ENCODE measurements around the gene YPEL5.
"Not testable (repeated sequence)": the region's sequence is repeated elsewhere in the genome, so short reads cannot be mapped to it uniquely, and the experiment has no call there.

Gene YPEL5

GRCh38 chr2:30139131-30139870 lies 7.5 kb upstream of the YPEL5 start:
- DNase-seq: no peak

GRCh38 chr2:30141136-30141535 lies 5.7 kb upstream of the YPEL5 start:
- peak; percentile 11 for DNase-seq

GRCh38 chr2:30144260-30144659 lies 2.5 kb upstream of the YPEL5 start:
- no peak for DNase-seq

- not testable (repeated sequence) for DNase-seq
Measured at GRCh38 chr2:30144951-30145350, 1.9 kb upstream of the YPEL5 start.

DNA sequence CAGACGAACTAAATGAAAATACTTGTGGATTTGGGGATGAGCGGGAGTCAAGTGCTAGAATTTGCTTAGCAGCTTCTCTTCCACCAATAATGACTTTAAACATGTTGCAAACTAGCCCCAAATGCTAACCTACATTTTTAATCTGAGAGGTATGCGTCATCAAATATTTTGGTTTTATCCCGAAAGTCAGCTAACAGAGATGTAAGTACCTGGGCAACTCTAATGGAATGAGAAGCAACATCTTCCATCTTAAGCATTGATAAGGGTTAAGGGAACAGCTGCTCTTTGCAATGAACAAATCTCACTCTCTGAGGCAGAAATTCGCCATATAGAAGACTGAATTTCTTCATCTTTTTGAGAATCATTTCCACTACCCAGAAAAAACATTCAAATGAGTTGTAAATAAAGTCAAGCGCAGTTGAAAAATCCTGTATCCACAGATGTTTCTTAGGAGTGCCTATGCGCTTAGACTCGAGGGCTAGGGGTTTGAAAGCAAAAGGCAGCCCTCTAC lies 926 bp upstream of the YPEL5 start:
- no peak for DNase-seq

DNA sequence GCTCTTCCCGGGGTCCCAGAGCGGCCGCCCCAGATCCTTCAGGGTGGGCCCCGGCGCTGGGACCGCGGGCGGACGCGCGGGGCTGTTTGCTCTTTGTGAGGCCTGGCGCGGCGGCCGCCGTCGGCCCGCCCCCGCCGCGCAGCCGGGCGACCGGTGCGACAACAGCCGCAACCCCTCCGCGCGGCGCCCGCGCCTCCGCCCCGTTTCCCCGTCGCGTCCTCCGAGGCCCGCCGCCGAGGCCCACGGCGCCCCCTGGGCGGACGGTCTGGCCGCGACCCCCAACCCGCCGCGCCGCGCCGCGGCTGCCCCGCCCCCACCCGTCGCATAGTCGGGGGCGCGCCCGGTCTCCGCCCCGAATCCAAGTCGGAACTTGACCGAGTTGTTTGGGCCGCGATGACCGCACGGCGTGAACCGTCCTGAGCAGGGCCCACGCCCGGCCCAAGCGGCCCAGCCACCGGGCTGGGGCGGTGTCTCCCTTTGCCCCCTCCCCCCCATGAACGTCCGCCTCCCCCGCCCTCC lies 448 bp downstream of the YPEL5 start:
- DNase-seq: no peak

GRCh38 chr2:30147715-30148610 lies 1.2 kb downstream of the YPEL5 start:
- DNase-seq: peak; percentile 64

DNA sequence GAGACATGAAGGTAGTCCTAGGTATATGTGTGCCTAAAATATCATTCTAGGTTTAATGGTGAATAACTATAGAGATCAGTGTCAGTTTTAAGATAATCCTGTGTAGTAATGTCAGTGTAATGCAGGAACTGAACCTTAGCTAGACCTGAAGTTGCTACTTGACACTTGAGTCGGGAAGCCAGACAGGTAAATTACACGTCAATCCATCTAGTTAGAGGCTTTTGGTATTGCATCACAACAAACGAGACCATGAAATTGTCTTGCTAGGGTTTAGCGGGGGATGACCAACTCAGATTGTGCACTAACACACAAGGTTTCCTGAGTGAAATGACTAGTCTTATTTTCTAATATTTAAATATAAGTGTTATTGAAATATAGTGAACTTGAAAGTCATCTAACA lies 2.0 kb downstream of the YPEL5 start:
- no peak for DNase-seq

DNA sequence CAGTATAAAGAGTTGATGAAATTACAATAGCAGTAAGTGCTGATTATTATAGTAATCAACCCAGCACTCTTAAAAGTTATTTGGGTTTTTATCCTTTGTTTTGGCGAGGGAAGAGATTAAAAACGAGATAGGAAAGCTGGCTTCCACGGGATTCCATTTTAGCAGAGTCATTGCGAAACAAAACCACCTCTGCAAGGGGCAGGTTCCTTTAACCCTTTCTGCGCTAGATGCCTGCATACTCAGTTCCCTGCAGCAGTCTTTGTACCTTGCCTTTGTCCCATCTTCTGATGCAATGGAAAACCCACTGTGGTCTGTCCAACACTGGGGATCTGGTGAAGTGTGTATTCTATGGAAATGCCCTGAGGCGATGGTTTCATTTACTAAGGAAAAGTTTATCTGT lies 2.7 kb downstream of the YPEL5 start:
- DNase-seq: no peak

DNA sequence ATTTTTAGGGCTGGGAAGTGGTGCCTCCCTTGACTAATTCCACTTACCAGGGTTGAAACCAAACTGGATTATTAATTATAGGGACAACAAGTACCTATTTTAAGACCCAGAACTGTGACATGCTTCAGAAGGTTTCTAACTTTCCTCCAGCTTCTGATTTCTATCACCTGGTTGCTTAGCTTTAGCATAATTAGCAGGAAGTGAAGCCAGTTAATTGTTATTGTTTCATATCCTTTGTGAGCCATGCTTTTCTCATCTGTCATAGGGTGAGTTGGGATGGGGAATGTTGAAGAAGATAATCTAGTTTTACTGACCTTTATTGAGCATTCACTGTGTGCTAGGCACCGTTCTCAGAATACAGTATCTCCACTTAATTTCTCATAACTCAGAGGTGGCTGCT lies 3.2 kb downstream of the YPEL5 start:
- DNase-seq: no peak

GRCh38 chr2:30150786-30151185 lies 4.0 kb downstream of the YPEL5 start:
- DNase-seq: no peak

- no peak for DNase-seq
Measured at GRCh38 chr2:30152385-30152784, 5.6 kb downstream of the YPEL5 start.

- DNase-seq: no peak
Measured at GRCh38 chr2:30155202-30155601, 8.4 kb downstream of the YPEL5 start.

DNA sequence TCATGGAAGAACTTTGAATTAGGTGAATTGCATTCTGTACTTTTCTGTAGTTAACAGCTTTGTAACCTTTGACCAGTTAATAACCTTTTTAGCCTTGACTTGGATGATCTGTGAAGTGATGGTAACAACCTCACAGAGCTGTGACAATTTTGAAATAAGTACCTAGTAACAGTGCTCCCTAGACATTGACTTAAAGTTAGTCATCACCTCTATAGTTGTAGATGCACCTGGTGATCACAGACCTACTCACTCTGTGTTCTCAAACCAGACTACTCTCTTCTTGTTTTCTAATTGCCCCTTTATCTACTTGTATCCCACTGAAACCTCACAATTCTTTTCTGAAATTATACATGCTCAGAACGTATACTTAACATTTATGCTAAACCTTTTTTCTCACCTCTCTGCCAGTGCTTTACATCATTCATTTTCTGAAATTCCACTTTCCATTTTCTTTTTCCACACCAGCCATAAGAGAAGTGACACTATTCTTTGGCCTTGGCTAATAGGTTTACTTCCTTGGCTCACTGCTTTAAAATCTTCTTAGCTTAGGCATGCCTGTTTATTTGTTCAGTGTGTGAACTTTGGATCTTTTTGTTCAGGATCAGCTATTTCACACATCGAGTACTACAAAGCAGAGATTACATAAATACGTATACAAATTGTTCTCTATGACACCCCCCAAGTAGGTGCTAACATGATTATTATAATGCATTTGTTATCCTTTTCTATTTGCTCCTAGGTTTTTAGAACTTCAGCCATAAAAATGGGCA lies 9.3 kb downstream of the YPEL5 start:
- DNase-seq: no peak

DNA sequence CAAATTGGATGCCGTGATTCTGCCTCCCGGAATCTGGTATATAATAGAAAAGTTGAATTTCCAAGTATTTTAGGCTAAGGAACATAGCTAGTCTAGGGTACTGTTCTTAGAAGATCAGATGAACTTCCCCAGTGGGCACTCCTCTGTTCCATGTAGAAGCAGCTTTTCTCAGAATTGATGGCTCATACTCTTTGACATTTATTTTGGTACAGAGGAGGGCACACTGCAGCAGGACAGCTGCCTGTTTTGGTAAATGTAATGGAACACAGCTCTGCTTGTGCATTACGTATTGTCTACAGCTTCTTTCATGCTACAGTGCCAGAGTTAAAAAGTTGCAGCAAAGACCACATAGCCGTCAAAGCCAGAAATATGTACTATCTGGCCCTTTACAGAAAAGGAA lies 10.8 kb downstream of the YPEL5 start:
- no peak for DNase-seq

GRCh38 chr2:30159766-30160165 lies 13.0 kb downstream of the YPEL5 start:
- DNase-seq: no peak

DNA sequence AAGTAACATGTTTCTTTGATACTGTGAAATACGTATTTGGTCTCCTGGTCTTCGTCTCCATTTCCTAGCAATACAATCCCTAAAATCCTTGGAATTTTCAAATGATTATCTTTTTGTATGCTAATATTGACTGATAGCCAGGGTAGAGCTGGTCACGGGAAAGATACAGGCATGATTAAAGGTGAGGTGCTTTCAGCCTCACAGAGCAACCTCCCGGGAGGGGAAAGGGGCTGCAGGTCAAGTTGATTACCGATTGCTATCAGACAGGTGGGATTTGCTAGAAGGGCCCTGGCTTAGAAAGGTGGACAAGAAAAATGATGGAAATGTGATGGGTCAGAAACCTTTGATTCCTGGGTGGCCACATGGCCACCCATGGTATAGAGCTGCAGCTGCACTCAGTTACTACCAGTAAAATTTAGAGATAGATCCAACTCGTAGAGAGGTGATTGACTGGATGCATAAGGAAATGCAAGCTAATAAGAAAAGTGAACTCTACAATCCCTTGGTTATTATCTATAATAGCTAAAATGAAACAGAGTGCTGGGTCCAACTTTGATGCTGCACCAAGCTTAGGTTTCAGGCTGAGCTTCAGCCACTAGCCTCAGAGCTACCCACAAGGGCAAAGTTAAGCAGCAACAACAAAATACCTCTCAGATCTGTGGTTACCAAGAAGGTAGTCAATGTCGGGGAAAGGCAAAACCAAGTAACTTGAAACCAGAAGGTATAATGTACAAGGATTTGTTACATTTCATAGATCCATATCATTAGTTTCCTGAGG lies 15.3 kb downstream of the YPEL5 start:
- DNase-seq: no peak

DNA sequence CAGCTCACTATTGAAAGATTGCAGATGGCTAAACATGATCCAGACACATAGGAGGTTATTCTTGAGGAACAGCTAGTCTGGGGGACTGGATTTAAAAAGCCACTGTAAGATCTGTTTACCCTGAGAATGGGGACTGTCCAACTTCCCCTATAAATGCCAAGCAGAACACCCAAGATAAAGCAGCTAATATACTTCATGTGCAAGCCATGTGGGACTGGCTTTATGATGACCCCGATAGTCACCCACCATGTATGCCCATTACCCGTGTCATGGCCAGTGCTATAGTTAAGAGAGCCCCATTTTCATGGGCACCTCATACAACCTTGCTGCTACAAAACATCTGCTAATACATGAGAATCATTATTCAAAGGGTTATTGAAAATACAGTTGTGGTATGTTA lies 16.0 kb downstream of the YPEL5 start:
- DNase-seq: no peak

DNA sequence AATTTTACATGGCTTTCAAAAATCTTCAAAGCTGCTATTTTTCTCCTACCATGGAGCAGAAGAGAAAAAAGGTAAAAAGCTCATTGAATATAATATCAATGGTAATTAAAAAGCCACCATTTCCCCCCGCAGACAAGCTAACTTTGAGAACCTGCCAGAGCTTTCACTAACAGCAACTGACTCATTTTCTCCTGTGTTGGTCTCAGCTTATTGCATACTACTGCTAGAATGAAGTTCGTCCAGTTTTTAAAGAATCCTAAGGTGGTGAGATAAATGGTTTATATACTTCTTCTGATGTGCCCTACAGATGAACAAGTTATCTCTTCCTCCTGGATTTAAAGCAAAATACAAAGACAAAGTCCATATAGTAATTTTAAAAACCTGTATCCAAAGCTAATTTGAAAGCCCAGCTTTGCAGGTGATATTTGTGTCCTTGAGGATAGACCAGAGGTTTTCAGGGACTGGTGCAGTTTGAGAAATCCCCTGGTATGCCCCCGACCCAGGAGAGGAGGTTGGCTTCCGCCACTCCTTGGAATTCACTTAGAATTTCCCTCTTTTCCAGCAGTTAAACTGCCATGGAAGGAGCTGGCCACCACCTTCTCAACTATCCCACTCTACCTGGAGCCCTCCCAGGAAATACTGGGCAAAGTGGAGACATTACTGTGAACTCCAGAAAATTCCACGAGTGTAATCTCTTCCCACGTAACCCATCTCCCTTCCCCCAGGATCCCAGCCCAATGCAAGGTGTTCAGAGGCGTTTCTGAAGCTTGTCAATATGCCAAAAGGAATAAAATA lies 17.5 kb downstream of the YPEL5 start:
- DNase-seq: no peak

GRCh38 chr2:30165050-30165520 lies 18.3 kb downstream of the YPEL5 start:
- peak; percentile 93 for DNase-seq

GRCh38 chr2:30165617-30166016 lies 18.8 kb downstream of the YPEL5 start:
- no peak for DNase-seq
